Cerebellar cortex (tissue), 1 donor: ENCODE measurements around the gene ZSCAN20.
A peak's percentile ranks its signal among the peaks of the same experiment; 100 is the strongest.

Experiments
- DNase-seq: peaks from one replicate; pipeline ENCODE4 v3.0.0-alpha.2; 2015; ENCODE audit warnings: low spot score

The ZSCAN20 gene

GRCh38 chr1:33472269-33472980 is at the start of gene ZSCAN20:
Gene ZSCAN20, plus strand, starts transcription at chr1:33472645. Its CDS starts 6,644 bp downstream, at chr1:33479289.
- peak; percentile 99 for DNase-seq

GRCh38 chr1:33424205-33424604 is 48.2 kb upstream of the ZSCAN20 start:
- DNase-seq: no peak

- no peak for DNase-seq
Observed at GRCh38 chr1:33424610-33425009, 47.8 kb upstream of the ZSCAN20 start.

GRCh38 chr1:33425900-33426299 is 46.5 kb upstream of the ZSCAN20 start:
- DNase-seq: no peak

GRCh38 chr1:33426916-33427315 is 45.5 kb upstream of the ZSCAN20 start:
- DNase-seq: no peak

- no peak for DNase-seq
Observed at GRCh38 chr1:33428661-33429060, 43.8 kb upstream of the ZSCAN20 start.

GRCh38 chr1:33429332-33429731 is 43.1 kb upstream of the ZSCAN20 start:
- peak; percentile 34 for DNase-seq

GRCh38 chr1:33429856-33430691 is 42.4 kb upstream of the ZSCAN20 start:
- peak; percentile 36 for DNase-seq

GRCh38 chr1:33430692-33431593 is 41.5 kb upstream of the ZSCAN20 start, which contains the start of gene PHC2:
Gene PHC2, minus strand, starts transcription at chr1:33431095. Its CDS starts 55,556 bp downstream, at chr1:33375539.
- DNase-seq: peak; percentile 99

GRCh38 chr1:33433509-33434362 is 38.7 kb upstream of the ZSCAN20 start:
- DNase-seq: no peak

GRCh38 chr1:33434363-33434750 is 38.1 kb upstream of the ZSCAN20 start:
- no peak for DNase-seq

GRCh38 chr1:33435096-33435820 is 37.2 kb upstream of the ZSCAN20 start:
- no peak for DNase-seq

- DNase-seq: no peak
Observed at GRCh38 chr1:33436557-33437285, 35.7 kb upstream of the ZSCAN20 start.

- DNase-seq: no peak
Observed at GRCh38 chr1:33438364-33439160, 33.9 kb upstream of the ZSCAN20 start.

- DNase-seq: no peak
Observed at GRCh38 chr1:33439662-33440061, 32.8 kb upstream of the ZSCAN20 start.

- DNase-seq: no peak
Observed at GRCh38 chr1:33441088-33441745, 31.2 kb upstream of the ZSCAN20 start.

GRCh38 chr1:33442141-33442540 is 30.3 kb upstream of the ZSCAN20 start:
- DNase-seq: no peak

GRCh38 chr1:33443080-33443704 is 29.3 kb upstream of the ZSCAN20 start:
- DNase-seq: no peak
